GM21737 (cell line): ENCODE measurements around the gene UBXN4.
"Not testable (repeated sequence)": the region's sequence is repeated elsewhere in the genome, so short reads cannot be mapped to it uniquely, and the experiment has no call there.

Experiments
- ATAC-seq: cut with Tn5 transposase; IDR thresholded peaks from one replicate; pipeline ENCODE4 v1.9.1; 2021; ENCODE audit warnings: mild to moderate bottlenecking, moderate library complexity; ENCODE audit not compliant: unreplicated experiment

The UBXN4 gene

GRCh38 chr2:135741395-135742324 is at the start of gene UBXN4:
UBXN4 (plus strand) TSS chr2:135741855; CDS start chr2:135741930, 75 bp downstream.
- peak; percentile 94 for ATAC-seq

GRCh38 chr2:135694711-135695110 is 46.9 kb upstream of the UBXN4 start:
- ATAC-seq = no peak

GRCh38 chr2:135698838-135699237 is 42.8 kb upstream of the UBXN4 start:
- ATAC-seq = no peak

- no peak for ATAC-seq
Measured at GRCh38 chr2:135701442-135701841, 40.2 kb upstream of the UBXN4 start.

- ATAC-seq = no peak
Measured at GRCh38 chr2:135703300-135703699, 38.4 kb upstream of the UBXN4 start.

GRCh38 chr2:135704075-135704474 is 37.6 kb upstream of the UBXN4 start:
- not testable (repeated sequence) for ATAC-seq

GRCh38 chr2:135708159-135708558 is 33.5 kb upstream of the UBXN4 start:
- no peak for ATAC-seq

GRCh38 chr2:135709992-135710391 is 31.7 kb upstream of the UBXN4 start:
- ATAC-seq = no peak

GRCh38 chr2:135715086-135715485 is 26.6 kb upstream of the UBXN4 start:
- not testable (repeated sequence) for ATAC-seq

- ATAC-seq = no peak
Measured at GRCh38 chr2:135728064-135728743, 13.5 kb upstream of the UBXN4 start.

GRCh38 chr2:135732561-135732960 is 9.1 kb upstream of the UBXN4 start:
- ATAC-seq = no peak

- no peak for ATAC-seq
Measured at GRCh38 chr2:135733045-135733444, 8.6 kb upstream of the UBXN4 start.

GRCh38 chr2:135736546-135736945 is 5.1 kb upstream of the UBXN4 start:
- no peak for ATAC-seq

GRCh38 chr2:135740206-135740605 is 1.4 kb upstream of the UBXN4 start:
- no peak for ATAC-seq

- no peak for ATAC-seq
Measured at GRCh38 chr2:135741043-135741394, 636 bp upstream of the UBXN4 start.

GRCh38 chr2:135742325-135742757 is 686 bp downstream of the UBXN4 start:
- ATAC-seq = peak; percentile 24

GRCh38 chr2:135743860-135744259 is 2.2 kb downstream of the UBXN4 start:
- no peak for ATAC-seq

- no peak for ATAC-seq
Measured at GRCh38 chr2:135744760-135745314, 3.2 kb downstream of the UBXN4 start.

GRCh38 chr2:135745545-135745944 is 3.9 kb downstream of the UBXN4 start:
- no peak for ATAC-seq

- ATAC-seq = no peak
Measured at GRCh38 chr2:135755573-135755972, 13.9 kb downstream of the UBXN4 start.

- ATAC-seq = no peak
Measured at GRCh38 chr2:135756692-135757091, 15.0 kb downstream of the UBXN4 start.

GRCh38 chr2:135762022-135762421 is 20.4 kb downstream of the UBXN4 start:
- ATAC-seq = no peak
